NB4 (cell line): ENCODE measurements around the gene MFAP5.

Experiments used
- MYC ChIP-seq: IDR thresholded peaks from 2 replicates; pipeline ENCODE4 v1.6.1; 2011; ENCODE audit warnings: low read depth, low read length
- POLR2A ChIP-seq: IDR thresholded peaks from 2 replicates; pipeline ENCODE4 v1.6.1; 2011; ENCODE audit warnings: mild to moderate bottlenecking; ENCODE audit not compliant: insufficient read length; ENCODE audit errors: extremely low read depth
- TF ChIP-seq, protein P1 (sequence below): IDR thresholded peaks from one replicate; pipeline ENCODE4 v1.5.1; 2012; ENCODE audit warnings: low read depth, low read length
- TF ChIP-seq, protein P2 (sequence below): IDR thresholded peaks from 2 replicates; pipeline ENCODE4 v1.6.1; 2011; ENCODE audit warnings: low read depth, low read length

- TF ChIP-seq, protein P1, sequence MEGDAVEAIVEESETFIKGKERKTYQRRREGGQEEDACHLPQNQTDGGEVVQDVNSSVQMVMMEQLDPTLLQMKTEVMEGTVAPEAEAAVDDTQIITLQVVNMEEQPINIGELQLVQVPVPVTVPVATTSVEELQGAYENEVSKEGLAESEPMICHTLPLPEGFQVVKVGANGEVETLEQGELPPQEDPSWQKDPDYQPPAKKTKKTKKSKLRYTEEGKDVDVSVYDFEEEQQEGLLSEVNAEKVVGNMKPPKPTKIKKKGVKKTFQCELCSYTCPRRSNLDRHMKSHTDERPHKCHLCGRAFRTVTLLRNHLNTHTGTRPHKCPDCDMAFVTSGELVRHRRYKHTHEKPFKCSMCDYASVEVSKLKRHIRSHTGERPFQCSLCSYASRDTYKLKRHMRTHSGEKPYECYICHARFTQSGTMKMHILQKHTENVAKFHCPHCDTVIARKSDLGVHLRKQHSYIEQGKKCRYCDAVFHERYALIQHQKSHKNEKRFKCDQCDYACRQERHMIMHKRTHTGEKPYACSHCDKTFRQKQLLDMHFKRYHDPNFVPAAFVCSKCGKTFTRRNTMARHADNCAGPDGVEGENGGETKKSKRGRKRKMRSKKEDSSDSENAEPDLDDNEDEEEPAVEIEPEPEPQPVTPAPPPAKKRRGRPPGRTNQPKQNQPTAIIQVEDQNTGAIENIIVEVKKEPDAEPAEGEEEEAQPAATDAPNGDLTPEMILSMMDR, result no peak
- TF ChIP-seq POLR2A (no peak), MYC (no peak)
- TF ChIP-seq, protein P2, sequence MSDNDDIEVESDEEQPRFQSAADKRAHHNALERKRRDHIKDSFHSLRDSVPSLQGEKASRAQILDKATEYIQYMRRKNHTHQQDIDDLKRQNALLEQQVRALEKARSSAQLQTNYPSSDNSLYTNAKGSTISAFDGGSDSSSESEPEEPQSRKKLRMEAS, result no peak
Measured at GRCh38 chr12:8637666-8638065, 25.0 kb downstream of the MFAP5 start.
